Endothelial cell of umbilical vein (primary cell): ENCODE measurements around the gene SLC44A4. TPM values are rescaled to one million over a fixed set of nuclear protein-coding genes. Genes with fewer than 3 reads are reported as not detected.
"Not testable (repeated sequence)": the region's sequence is repeated elsewhere in the genome, so short reads cannot be mapped to it uniquely, and the experiment has no call there.

Experiments
- BruUV-seq: library from RNA; stranded (reverse); fragments of 400-500 nt; replicated peaks from 2 replicates; lab custom pipeline; 2021; lab: Mats Ljungman, UMichigan
- CTCF ChIA-PET: fragments of 300-600, 350-600 bp; sonication (Branson Sonifier 250); formaldehyde crosslinking; loops from one replicate; lab custom pipeline; 2021; ENCODE audit warnings: antibody characterized with exemption, inconsistent platforms; lab: Charles Lee
- POLR2A ChIA-PET: fragments of 300-600, 350-600 bp; sonication (Branson Sonifier 250); formaldehyde crosslinking; loops from one replicate; lab custom pipeline; 2021; ENCODE audit warnings: antibody characterized with exemption, inconsistent platforms; lab: Charles Lee
- DNase-seq: peaks from one replicate; pipeline ENCODE4 v3.0.0-alpha.2; 2011; ENCODE audit warnings: low read depth, low spot score
- FAIRE-seq: peaks from 2 replicates; lab custom pipeline; 2011; peaks lifted over from hg19 to GRCh38; lab: Jason Lieb, UNC
- H2AFZ ChIP-seq: 2 replicates; pipeline ENCODE4 v1.6.0; 2012; ENCODE audit warnings: low read depth, low read length, control low read depth, inconsistent platforms
- H3K27ac ChIP-seq: 2 replicates; pipeline ENCODE4 v1.5.1; 2011; ENCODE audit warnings: low read depth, mild to moderate bottlenecking, control low read depth, low read length, moderate library complexity; ENCODE audit not compliant: insufficient read depth
- H3K27me3 ChIP-seq, 2 experiments: 2 replicates each; pipeline versions ENCODE4 v1.6.0 to v1.6.1; 2011; ENCODE audit warnings: low read length in 2 of 2, mixed read lengths in 1 of 2; ENCODE audit not compliant: control insufficient read depth in 2 of 2, insufficient read depth in 2 of 2
- H3K36me3 ChIP-seq, 2 experiments: 2 replicates in 1 of 2; 3 replicates in 1 of 2; pipeline ENCODE4 v1.5.1; 2011; ENCODE audit warnings: low read length in 2 of 2, mild to moderate bottlenecking in 1 of 2, moderate library complexity in 1 of 2; ENCODE audit not compliant: control insufficient read depth in 2 of 2, insufficient read depth in 2 of 2; ENCODE audit errors: extremely low read depth in 1 of 2
- H3K4me1 ChIP-seq: 3 replicates; pipeline ENCODE4 v1.5.1; 2011; ENCODE audit warnings: mild to moderate bottlenecking, low read length; ENCODE audit not compliant: control insufficient read depth, insufficient read depth; ENCODE audit errors: extremely low read depth
- H3K4me2 ChIP-seq: 2 replicates; pipeline ENCODE4 v1.6.1; 2011; ENCODE audit warnings: low read length, control low read depth, mixed read lengths; ENCODE audit not compliant: insufficient read depth
- H3K4me3 ChIP-seq, 3 experiments: fragments of 200-600 bp in 1 of 3; sonication (generic), shearing (Covaris generic) in 1 of 3; replicated peaks in 1 of 3; 2 replicates each; pipeline ENCODE4 v1.5.1; 2011 to 2016; ENCODE audit warnings: control low read depth in 3 of 3, low read length in 3 of 3, mild to moderate bottlenecking in 2 of 3, inconsistent platforms in 1 of 3, low read depth in 1 of 3, moderate library complexity in 1 of 3; ENCODE audit not compliant: insufficient read depth in 1 of 3
- H3K79me2 ChIP-seq: 2 replicates; pipeline ENCODE4 v1.6.0; 2012; ENCODE audit warnings: low read length, inconsistent platforms; ENCODE audit not compliant: control insufficient read depth, insufficient read depth
- H3K9ac ChIP-seq: replicated peaks from 2 replicates; pipeline ENCODE3; 2011; ENCODE audit warnings: low read length, control low read depth; ENCODE audit not compliant: insufficient read depth; ENCODE audit errors: extremely low read depth
- H3K9me1 ChIP-seq: replicated peaks from 3 replicates; pipeline ENCODE4 v1.6.0; 2011; ENCODE audit warnings: mild to moderate bottlenecking, low read length; ENCODE audit not compliant: control insufficient read depth, insufficient read depth; ENCODE audit errors: extremely low read depth
- H3K9me3 ChIP-seq: replicated peaks from 2 replicates; pipeline ENCODE4 v1.5.1; 2012; ENCODE audit warnings: low read length, inconsistent platforms; ENCODE audit not compliant: control insufficient read depth, insufficient read depth
- H4K20me1 ChIP-seq: replicated peaks from 2 replicates; pipeline ENCODE3; 2011; ENCODE audit warnings: mild to moderate bottlenecking, low read length; ENCODE audit not compliant: control insufficient read depth, insufficient read depth; ENCODE audit errors: extremely low read depth
- EZH2 ChIP-seq: IDR thresholded peaks from 2 replicates; pipeline ENCODE4 v1.6.1; 2012; ENCODE audit warnings: borderline replicate concordance, low read depth, mild to moderate bottlenecking, moderate library complexity, low read length, inconsistent platforms; ENCODE audit not compliant: severe bottlenecking
- FOS ChIP-seq: IDR thresholded peaks from 2 replicates; pipeline ENCODE4 v1.6.1; 2011; ENCODE audit warnings: mild to moderate bottlenecking, low read length, moderate library complexity, borderline replicate concordance; ENCODE audit not compliant: insufficient read depth
- GATA2 ChIP-seq: IDR thresholded peaks from 2 replicates; pipeline ENCODE4 v1.7.0; 2011; ENCODE audit warnings: low read depth, mild to moderate bottlenecking, moderate library complexity, mixed read lengths, low read length; ENCODE audit not compliant: insufficient read length, insufficient read depth
- JUN ChIP-seq: IDR thresholded peaks from 2 replicates; pipeline ENCODE4 v1.6.1; 2011; ENCODE audit warnings: borderline replicate concordance, low read depth; ENCODE audit not compliant: insufficient read length, insufficient read depth
- MAX ChIP-seq: IDR thresholded peaks from 2 replicates; pipeline ENCODE4 v1.6.1; 2011; ENCODE audit not compliant: insufficient read depth, insufficient read length
- MYC ChIP-seq: IDR thresholded peaks from one replicate; pipeline ENCODE4 v1.6.1; 2011; ENCODE audit warnings: mild to moderate bottlenecking, low read depth, low read length
- POLR2A ChIP-seq: IDR thresholded peaks from 2 replicates; pipeline ENCODE4 v1.6.1; 2012; ENCODE audit warnings: low read depth, mild to moderate bottlenecking, control low read depth, low read length
- POLR2AphosphoS5 ChIP-seq: IDR thresholded peaks from 2 replicates; pipeline ENCODE4 v1.6.1; 2012; ENCODE audit warnings: low read depth, mild to moderate bottlenecking, control low read depth, low read length, moderate library complexity; ENCODE audit not compliant: insufficient read depth
- dilution Hi-C: fragments of 300-500 bp; cut with MboI; formaldehyde crosslinking; loops from one replicate; pipeline ENCODE4 v1.15.0; 2019; ENCODE audit warnings: low sequenced_read_pairs; ENCODE audit not compliant: extremely low pct_ligation_motif_present
- intact Hi-C: fragments of 100-400 bp; cut with micrococcal nuclease; formaldehyde crosslinking; loops from one replicate; pipeline ENCODE4 v1.10.0; 2022
- polyA plus RNA-seq, 4 experiments: library from polyadenylated mRNA; depleted of rRNA in 3 of 4; stranded (reverse) in 3 of 4; unstranded in 1 of 4; fragments of >200 nt; gene quantifications; 2 replicates each; pipeline versions ENCODE4 v1.2.1 to v1.2.3, GENCODE V29; 2011 to 2012; ENCODE audit warnings: missing spikeins in 1 of 4
- total RNA-seq: library from RNA; stranded (reverse); gene quantifications from 2 replicates; pipeline ENCODE4 v1.2.3, GENCODE V29; 2021
- TF ChIP-seq, protein P1 (sequence below), 2 donors: IDR thresholded peaks; 1 replicate in 1 of 2; 2 replicates in 1 of 2; pipeline ENCODE4 v1.5.1; 2011; ENCODE audit warnings: low read length in 2 of 2, mild to moderate bottlenecking in 2 of 2, moderate library complexity in 2 of 2, control low read depth in 1 of 2, inconsistent platforms in 1 of 2, low read depth in 1 of 2; ENCODE audit not compliant: insufficient read depth in 1 of 2; ENCODE audit errors: extremely low read depth in 1 of 2

The SLC44A4 gene
- total and polyA plus RNA-seq, 2 donors (not counting 3 experiments of a cell fraction or from before 2014, with no cell fraction given) = 0.84 to 1.1 TPM

GRCh38 chr6:31911826-31912585 lies 33.2 kb upstream of the SLC44A4 start:
- FAIRE-seq (no peak), DNase-seq (no peak)
- ChIA-PET POLR2A (no interaction called here), CTCF (no interaction called here)
- H3K9ac ChIP-seq = no peak overlapping the region
- dilution Hi-C loops (no loop called here), intact Hi-C loops (no loop called here)
- H3K27ac ChIP-seq = no peak overlapping the region
- no peak overlapping the region for H2AFZ ChIP-seq
- H3K4me3 ChIP-seq = no peak overlapping the region
- no peaks in the 10 kb centered on the region for H3K9me3 ChIP-seq
- no peaks in the 10 kb centered on the region for H3K27me3 ChIP-seq
- H3K36me3 ChIP-seq = no peaks in the 10 kb centered on the region
- H3K9me1 ChIP-seq = no peaks in the 10 kb centered on the region
- no peaks in the 10 kb centered on the region for H3K79me2 ChIP-seq
- no TSS peak for BruUV-seq
- no peak overlapping the region for H3K4me2 ChIP-seq
- TF ChIP-seq FOS = no peak
- TF ChIP-seq MYC = no peak
- TF ChIP-seq EZH2 = no peak
- TF ChIP-seq JUN = no peak
- TF ChIP-seq MAX = no peak
- TF ChIP-seq GATA2 = no peak
- TF ChIP-seq, protein P1, sequence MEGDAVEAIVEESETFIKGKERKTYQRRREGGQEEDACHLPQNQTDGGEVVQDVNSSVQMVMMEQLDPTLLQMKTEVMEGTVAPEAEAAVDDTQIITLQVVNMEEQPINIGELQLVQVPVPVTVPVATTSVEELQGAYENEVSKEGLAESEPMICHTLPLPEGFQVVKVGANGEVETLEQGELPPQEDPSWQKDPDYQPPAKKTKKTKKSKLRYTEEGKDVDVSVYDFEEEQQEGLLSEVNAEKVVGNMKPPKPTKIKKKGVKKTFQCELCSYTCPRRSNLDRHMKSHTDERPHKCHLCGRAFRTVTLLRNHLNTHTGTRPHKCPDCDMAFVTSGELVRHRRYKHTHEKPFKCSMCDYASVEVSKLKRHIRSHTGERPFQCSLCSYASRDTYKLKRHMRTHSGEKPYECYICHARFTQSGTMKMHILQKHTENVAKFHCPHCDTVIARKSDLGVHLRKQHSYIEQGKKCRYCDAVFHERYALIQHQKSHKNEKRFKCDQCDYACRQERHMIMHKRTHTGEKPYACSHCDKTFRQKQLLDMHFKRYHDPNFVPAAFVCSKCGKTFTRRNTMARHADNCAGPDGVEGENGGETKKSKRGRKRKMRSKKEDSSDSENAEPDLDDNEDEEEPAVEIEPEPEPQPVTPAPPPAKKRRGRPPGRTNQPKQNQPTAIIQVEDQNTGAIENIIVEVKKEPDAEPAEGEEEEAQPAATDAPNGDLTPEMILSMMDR (IDR thresholded peaks at IDR 0.05; ENCODE audit: extremely low read depth in 1 of 2, insufficient read depth in 1 of 2, low read depth in 1 of 2, low read length in 2 of 2) = no peak
- TF ChIP-seq POLR2A = no peak
- no peak for TF ChIP-seq POLR2AphosphoS5
- peaks cover 3% of the 10 kb centered on the region for H3K4me1 ChIP-seq
- no peaks in the 10 kb centered on the region for H4K20me1 ChIP-seq

GRCh38 chr6:31909298-31909697 lies 30.5 kb upstream of the SLC44A4 start:
- H2AFZ ChIP-seq, H3K36me3 ChIP-seq, H3K27ac ChIP-seq, H3K9ac ChIP-seq, DNase-seq, dilution Hi-C loops, H3K9me1 ChIP-seq, H3K9me3 ChIP-seq, H3K4me2 ChIP-seq, intact Hi-C loops, H3K4me3 ChIP-seq, BruUV-seq, H4K20me1 ChIP-seq, POLR2A ChIA-PET, H3K79me2 ChIP-seq, FAIRE-seq, CTCF ChIA-PET, H3K4me1 ChIP-seq: not testable (repeated sequence)
- peaks cover 4 to 12% of the 10 kb centered on the region in 2 experiments for H3K27me3 ChIP-seq
